GM21723 (cell line): ENCODE results near the gene IZUMO1.
"Not testable (repeated sequence)": the region's sequence is repeated elsewhere in the genome, so short reads cannot be mapped to it uniquely, and the experiment has no call there.

ENCODE experiments used
- ATAC-seq: cut with Tn5 transposase; IDR thresholded peaks from one replicate; pipeline ENCODE4 v1.9.1; 2021; ENCODE audit warnings: mild to moderate bottlenecking, moderate library complexity; ENCODE audit not compliant: unreplicated experiment

Gene IZUMO1

DNA sequence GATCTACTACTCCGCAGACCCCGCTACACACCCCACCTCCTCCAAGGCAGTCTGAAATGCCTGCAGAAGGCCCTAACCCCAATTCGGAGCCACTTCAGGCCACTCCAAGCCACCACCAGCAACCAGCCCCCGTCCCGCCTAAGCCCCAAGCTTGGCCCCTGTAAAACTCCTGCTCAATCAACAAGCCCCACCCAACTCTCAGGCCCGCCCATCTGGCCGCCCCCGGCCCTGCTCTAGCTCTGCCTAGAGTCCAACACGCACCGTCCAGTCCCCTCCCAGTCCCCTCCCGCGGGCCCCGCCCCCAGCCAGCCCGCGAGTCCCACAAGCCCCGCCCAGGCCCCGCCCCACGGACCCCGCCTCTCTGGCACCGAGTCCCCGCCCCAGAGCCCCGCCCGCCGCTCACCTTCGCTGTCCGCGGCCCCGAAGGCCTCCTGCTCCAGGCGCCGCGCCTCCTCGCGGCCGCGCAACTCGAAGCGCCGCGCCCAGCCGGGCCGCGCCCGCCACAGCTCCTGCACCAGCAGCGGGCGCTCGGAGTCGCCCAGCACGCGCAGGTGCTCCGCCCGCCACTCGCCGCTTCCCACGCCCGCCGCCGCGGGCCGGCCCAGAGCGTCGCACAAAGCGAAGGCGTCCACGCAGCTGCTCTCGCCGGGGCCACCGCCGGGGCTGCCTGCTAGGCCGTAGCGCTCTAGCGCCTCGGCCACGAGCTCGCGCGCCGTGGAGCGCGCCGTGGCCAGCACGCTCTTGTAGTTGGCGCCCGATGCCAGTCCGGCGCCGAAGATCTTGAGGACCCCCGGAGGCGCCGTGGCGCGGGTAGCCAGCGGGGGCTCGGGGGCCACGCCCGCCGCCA, 7.9 kb downstream of the IZUMO1 start:
- peak; percentile 70 for ATAC-seq

DNA sequence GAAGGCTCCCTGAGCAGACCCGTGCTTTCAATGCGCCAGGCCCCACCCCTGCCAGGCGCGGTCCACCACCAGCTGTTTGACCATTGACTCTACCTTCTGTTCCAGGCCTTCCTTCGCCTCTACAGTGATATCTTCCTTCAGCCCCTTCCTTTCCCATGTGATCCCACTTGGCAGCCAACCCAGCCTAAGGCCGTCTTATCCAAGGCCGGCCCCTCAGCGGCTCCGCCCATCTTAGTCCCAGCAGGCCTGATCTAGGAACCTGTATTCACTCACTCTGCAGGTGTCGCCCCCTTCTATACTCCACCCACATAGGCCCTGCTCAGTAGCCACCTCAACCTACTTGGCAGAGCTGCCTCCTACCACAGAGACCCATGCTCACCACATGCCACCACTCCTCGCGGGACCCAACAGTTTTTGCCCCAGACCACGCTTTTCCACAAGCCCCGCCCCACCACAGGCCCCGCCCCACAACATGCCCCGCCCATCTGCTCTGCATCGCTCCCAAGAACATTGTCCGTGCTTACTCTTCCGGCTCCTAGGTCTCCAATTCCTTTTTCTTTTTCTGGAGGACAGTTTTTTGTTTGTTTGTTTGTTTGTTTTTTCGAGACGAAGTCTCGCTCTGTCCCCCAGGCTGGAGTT, 9.2 kb downstream of the IZUMO1 start:
- no peak for ATAC-seq

DNA sequence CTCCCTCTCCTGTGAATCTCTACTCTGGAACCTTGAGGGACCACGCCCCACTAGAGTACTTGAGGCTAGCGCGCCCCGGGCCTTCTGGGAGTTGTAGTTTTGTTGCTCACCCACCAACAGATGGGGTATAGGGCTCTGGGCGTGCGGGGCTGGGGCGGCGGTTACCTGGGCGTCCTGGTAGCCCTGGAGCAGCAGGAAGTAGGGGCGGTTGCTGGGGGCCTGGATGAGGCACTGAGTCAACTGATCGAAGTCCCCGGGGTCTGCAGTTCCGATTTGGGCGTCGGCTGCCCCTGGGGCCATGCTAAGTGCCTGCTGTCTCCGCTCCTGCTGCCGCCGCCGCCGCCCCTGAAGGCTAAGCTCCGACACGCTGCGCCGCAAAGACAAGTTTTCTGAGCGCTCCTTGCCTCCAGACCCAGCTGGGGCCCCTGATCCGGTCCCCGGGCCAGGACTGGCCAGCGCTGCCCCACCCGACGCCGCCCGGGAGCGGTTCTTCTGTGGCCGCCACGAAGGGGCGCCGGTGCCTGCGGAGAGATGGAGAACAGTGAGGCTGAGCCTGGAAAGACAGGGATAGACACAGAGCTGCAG, 11.6 kb downstream of the IZUMO1 start:
- no peak for ATAC-seq

DNA sequence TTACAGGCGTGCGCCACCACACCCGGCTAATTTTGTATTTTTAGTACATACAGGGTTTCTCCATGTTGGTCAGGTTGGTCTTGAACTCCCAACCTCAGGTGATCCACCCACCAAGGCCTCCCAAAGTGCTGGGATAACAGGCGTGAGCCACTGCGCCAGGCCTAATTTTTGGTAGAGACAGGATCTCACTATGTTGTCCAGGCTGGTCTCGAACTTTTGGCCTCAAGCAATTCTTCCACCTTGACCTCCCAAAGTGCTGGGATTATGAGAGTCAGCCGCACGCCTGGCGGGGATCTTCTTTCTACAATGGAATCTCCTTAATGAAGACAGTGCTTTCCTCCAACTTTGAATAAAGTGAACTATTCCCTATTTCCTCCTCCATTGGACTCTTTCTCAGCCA, 12.1 kb downstream of the IZUMO1 start:
- ATAC-seq, result no peak

DNA sequence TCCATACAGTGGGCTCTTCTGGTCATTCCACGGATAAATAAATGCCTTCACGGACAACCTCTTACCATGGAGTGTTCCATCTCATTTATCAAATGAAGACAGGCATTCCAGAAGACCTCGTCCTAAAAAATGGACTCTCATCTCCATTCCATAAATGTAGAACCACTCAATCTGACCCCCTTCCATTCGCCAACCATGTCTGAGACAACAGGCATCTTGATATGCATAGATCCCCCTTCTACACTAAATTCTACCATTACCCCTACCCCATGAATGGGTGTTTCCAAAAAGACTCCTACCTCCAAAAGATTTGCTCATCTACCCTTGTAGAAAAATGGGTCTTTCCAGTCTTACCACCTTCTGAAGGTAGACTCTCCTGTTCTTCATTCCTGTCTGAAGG, 15.3 kb downstream of the IZUMO1 start:
- ATAC-seq, result no peak

DNA sequence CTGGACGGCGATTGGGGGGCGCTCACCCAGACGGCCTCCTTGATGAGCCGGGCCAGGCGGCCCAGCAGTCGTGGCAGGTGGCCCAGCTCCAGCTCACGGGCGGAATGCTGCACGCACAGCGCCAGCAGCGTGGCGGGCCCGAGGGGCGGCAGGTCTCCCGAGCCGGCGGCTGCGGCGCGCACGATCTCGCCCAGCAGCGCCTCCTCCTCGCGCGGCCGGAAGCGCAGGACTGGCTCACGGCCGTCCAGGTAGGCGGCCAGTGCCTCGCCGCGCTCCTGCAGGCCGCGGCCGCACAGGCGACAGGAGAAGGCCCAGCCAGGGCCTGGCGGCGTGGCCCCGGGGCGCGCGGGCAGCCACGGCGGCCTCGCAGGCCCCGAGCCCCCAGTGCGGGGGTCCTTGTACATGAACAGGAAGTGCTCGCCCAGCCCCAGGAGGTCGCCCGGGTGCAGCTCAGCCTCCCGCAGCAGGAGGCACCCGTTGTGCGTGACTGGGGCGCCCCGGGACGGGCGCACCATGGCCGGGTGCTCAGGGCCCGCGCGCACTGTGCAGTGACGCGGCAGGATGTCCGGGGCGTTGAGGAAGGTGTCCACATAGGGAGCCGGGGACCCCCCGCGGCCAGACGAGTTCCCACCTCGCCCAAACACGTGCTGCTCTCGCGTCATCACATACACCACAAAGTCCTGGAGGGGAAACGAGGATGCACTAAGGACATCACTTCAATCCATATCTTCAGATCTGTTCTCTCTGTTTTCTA, 17.6 kb downstream of the IZUMO1 start:
- no peak for ATAC-seq

DNA sequence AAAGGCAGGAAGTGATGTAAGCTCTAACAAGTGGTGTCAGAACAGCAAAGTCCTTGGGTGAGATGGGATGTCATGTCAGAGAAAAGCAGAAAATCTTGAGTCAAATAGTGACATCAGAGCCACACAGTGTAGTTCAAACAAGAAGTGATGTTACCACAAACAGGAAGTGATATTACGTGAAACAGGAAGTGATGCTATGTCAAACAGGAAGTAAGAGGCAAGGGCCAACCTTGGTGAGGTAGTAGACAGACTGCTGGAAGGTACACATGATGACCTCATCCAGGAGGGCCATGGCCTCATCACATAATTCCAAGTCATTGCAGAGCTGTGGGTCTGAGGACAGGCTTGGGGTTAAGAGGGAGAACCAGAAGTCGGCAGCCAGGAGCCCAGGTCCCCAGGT, 20.2 kb downstream of the IZUMO1 start:
- no peak for ATAC-seq

DNA sequence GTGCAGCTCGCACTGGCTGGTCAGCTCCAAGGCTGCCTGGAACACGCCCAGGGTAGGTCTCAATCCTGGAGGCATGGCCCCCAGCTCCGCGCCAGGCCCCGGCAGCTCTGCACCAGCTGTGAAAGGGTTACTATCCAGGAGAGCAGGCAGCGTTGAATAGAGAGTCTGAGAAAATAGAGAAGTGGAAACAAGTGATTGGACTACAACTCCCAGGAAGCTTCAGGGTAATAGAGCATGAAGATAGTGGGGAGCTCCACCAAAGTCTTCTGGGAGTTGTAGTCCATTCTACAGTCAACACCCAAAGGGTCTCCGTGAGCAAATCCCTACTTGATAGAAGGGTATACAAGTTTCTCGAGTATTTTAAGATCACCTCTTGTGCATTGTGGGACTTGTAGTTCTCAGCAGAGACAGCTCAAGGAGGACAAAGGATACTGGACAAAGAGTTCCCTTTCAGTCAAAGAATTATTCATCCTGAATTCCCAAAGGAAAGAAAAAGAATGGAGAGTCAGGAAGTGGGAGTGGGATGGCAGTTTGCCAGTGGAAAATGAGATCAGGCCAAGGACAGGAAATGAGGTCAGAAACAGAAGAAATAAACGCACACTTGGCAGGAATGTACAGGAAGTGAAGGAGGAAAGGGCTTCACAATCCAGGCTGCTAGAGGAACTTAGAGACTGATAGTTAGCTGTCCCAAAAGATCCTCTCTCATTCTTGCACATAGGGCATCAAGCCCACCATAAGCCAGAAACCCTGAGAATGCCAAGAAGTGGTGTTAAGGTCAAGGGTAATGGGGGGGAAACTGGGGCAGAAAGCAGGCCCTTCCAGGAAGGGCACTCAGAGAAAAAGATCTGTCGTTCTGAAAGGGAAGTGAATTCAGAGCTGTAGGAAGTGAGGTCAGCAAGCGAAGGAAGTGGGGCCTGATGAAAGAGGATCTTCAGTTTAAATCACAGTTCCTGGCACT, 21.6 kb downstream of the IZUMO1 start:
- ATAC-seq, result no peak

DNA sequence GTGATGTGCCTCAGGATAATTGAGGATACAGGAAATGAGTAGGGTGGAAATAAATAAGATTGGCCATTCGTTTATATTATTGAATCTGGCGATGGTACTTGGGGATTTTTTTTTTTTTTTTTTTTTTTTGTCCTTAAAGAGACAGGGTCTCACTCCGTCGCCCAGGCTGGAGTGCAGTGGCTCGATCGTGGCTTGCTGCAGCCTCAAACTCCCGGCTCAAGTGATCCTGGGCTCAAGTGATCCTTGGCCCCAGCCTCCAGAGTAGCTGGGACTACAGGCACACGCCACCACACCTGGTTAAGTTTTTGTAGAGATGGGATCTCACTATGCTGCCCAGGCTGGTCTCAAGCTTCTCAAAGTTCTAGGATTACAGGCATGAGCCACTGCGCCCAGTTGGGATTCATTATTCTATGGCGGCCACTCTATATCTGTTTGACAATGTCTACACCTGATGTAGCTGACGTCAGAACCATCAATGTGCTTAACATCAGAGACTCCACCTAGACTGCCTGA, 24.5 kb downstream of the IZUMO1 start:
- no peak for ATAC-seq

DNA sequence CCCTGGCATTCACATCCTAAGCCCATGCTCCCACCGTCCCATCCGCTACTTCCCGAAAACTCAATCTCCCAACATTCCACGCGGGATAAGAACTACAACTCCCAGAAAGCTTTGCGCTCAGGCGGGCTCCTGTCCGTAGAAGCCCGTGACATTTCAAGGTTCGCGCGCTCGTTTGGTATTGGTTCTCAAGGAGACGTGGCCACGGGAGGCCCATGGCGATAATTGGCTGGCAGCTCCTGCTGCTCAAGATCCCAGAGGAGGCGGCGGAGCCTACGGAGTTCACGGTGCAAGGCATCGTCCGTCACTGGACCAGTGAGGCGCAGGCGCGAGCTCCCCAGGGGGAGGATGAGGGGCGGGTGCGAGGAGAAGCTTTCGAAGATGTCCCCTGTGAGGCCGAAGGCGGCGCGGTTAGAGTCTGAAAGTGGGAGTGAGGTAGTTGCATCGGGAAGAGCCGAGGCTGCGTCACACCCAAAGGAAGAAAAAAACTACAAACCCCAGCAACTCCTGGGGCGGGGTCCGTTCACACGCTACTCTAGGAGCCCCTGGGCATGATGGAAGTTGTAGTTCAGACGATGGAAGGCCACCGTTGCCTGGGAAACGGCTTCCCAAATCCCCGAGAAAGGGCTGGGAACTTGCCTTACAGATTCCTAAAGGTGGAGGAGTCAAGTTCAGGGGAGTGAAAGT, 26.0 kb downstream of the IZUMO1 start:
- peak; percentile 73 for ATAC-seq

DNA sequence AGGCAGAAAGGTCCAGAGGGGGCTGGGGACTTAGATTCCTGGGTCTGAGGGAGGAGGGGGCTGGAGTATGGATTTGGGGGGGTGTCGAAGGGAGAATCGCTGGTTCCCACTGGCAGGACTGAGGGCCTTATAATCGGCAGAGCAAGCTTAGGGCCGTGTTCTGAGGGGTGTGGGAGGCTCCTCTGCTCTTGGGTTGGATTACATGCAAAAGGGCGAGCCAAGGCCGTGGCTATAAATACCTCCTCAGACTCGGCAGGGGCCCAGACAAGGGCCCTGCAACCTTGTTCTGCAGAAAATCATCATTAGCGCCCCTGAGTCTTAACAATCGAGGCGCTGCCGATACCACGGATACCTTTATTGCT, 26.5 kb downstream of the IZUMO1 start:
- no peak for ATAC-seq

DNA sequence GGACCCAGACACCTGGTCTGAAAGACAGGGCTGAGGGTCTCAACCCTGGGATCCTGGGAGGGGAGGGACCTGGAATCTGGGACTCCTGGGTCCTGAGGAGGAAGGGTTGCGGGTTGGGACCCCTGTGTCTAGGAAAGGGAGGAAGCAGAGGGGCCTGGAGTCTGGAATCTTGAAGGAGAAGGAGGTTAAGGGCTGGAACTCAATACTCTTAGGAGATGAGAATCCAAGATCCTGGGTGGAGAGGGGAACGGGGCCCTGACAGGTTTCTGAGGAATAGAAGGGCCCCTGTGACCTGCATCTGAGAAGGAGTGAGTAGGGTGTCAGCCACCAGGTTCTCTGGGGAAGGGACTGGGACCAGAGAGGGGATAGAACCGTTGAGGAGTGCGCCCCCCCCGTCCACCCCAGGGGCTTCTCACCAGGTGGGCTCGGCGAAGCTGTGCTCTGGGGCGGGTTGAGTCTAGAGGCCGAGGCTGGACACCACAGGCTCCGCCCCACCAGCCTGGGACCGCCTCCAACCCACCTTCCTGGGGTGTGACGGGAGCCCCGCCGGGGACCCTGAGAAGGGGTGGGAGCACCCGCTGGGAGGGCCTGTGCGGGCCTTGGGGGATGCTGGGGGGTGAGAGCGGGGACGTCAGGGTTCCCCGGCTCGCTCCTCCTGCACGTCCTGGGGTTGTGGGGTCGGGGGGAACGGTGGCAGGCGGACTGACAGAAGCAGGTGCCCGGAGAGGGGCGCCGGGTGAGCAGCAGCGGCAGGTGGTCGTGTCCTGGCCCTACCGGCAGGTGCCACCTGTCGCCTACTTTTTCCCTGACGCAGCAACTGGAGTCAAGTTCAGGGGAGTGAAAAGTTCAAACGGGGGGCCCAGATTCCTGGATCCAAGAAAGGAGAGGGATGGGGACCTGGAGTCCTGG, 27.2 kb downstream of the IZUMO1 start, which contains the start of gene MAMSTR:
Gene MAMSTR (minus strand): TSS at position 463 of the 909 bp plus-strand sequence. CDS start 694 bp downstream, outside the sequence.
- no peak for ATAC-seq

DNA sequence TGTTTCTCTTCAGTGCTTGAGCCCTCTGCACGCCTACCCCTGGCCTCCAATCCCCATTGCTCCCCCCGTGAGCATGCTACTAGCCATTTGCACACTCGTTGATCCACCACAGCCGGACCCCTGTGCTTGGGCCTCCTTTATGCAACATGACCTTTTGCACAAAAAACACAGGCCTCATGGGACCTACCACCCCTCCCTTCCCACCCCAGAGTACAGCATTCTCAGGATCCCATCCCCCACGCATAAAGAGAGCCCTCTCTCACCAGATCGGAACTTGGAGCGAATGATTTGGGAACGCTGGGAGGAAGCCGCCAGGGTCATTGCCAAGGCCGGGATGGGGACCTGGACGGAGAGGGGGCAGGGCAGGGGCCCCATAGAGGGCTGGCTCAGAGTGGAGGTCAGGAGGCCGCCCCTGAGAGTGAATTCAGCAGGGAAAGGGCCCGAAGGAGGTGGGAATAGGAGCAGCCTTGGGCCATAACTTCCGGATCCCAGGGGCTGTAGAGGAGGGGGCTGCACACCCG, 27.9 kb downstream of the IZUMO1 start:
- ATAC-seq, result no peak

DNA sequence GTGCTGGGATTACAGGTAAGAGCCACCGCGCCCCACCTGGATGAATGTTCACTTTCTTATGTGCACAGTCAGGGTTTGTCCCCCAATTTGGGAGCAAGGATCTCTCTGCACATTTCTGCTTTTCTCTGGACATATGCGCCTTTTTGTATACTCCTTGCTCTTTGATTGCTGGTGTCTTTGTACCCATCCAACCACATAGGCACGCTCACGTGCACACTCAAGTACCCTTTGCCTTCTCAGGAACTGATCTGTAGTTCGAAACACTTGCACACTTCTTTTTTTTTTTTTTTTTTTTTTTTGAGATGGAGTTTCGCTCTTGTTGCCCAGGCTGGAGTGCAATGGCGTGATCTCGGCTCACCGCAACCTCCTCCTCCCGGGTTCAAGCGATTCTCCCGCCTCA, 28.6 kb downstream of the IZUMO1 start:
- ATAC-seq, result not testable (repeated sequence)

DNA sequence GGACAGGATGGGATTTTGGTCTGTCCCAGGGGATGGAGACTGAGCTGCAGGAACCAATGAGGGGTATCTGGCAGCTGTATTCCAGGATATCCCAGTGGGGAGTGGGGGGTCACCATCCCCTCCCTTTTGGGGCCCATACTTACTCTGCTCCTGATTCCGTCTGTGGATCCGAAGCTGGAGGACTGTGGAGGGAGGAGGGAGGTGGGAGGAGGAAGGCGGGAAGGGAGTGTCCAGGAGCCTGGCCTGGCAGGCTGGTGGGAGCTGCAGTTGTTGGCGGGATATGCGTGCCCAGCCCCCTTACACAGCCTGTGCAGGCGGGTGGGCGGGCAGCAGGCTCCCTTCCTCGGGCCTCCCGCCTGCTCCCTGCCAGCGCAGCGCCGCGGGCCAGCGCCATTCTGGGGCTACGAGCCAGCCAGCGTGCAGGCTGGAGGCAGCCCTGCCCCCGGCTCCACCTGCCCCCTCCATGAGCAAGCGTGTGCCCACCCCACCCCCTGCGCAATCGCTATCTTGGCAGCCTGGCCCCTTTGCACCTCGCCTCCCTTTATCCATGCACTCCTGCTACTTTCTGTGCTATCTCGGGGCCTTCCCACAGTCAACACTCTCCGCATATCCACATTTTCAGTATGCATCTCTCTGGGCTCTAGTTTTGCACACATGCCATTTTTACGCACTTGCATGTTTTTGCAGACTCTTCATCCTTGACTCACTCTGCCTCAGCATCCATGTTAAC, 30.0 kb downstream of the IZUMO1 start:
- no peak for ATAC-seq

DNA sequence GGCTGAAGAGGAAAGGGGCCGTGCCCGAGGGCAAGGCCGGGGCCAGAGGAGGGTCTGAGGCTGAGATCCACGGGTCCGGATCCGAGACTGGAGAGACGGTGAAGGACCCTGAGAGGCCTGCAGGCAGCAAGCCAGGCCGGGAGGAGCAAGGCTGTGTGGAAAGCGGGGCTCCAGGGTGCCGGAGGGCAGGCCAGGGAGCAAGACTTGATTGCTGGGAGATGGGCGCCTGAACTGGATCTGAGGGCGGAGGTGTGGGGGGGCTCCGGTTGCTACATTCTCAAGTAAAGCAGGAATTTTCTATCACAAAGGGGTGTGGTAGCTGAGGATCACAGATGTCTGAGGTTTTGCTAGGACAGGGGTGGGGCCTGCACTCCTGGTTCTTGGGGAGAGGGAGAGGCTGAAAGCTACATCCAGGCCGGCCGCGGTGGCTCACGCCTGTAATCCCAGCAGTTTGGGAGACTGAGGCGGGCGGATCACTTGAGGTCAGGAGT, 31.0 kb downstream of the IZUMO1 start:
- no peak for ATAC-seq
